Breast epithelium (tissue), 4 donors: ENCODE data around the gene THSD8. TPM values are rescaled to one million over a fixed set of nuclear protein-coding genes. Genes with fewer than 3 reads are reported as not detected.

Source experiments
- DNase-seq, 2 donors: peaks; one replicate each; pipeline ENCODE4 v3.0.0-alpha.2; 2019; ENCODE audit warnings: low spot score in 2 of 2
- H3K27ac ChIP-seq, 2 donors: fragments of 200-600 bp; sonication (generic) in 1 of 2; one replicate each; pipeline ENCODE4 v1.5.1; 2016 to 2019; ENCODE audit warnings: mild to moderate bottlenecking in 1 of 2
- H3K27me3 ChIP-seq, 2 donors: fragments of 200-600 bp; sonication (generic) in 1 of 2; one replicate each; pipeline versions ENCODE4 v1.5.1 to v1.6.0; 2017 to 2019; ENCODE audit warnings: control low read depth in 1 of 2, mild to moderate bottlenecking in 1 of 2
- H3K36me3 ChIP-seq: fragments of 200-600 bp; one replicate; pipeline ENCODE4 v1.5.1; 2019
- H3K4me1 ChIP-seq, 2 donors: fragments of 200-600 bp; sonication (generic); one replicate each; pipeline ENCODE4 v1.5.1; 2016 to 2019; ENCODE audit warnings: control low read depth in 1 of 2
- H3K4me3 ChIP-seq, 3 donors: fragments of 200-600 bp; sonication (generic); 1 replicate in 2 of 3; 2 replicates in 1 of 3; pipeline ENCODE4 v1.5.1; 2016 to 2019; ENCODE audit warnings: mild to moderate bottlenecking in 3 of 3, moderate library complexity in 2 of 3
- H3K9me3 ChIP-seq, 2 donors: fragments of 200-600 bp; sonication (generic) in 1 of 2; one replicate each; pipeline ENCODE4 v1.5.1; 2016 to 2019; ENCODE audit warnings: control low read depth in 1 of 2
- POLR2A ChIP-seq: fragments of 450-650 bp; IDR thresholded peaks from one replicate; pipeline ENCODE4 v1.6.1; 2016; ENCODE audit warnings: antibody characterized with exemption, mild to moderate bottlenecking, moderate library complexity
- POLR2AphosphoS5 ChIP-seq, 3 donors: sonication (generic); formaldehyde crosslinking; IDR thresholded peaks; one replicate each; pipeline ENCODE4 v1.6.1; 2017; ENCODE audit warnings: antibody characterized with exemption in 3 of 3
- intact Hi-C: fragments of 100-400 bp; cut with DNase I; formaldehyde crosslinking; loops from one replicate; pipeline ENCODE4 v1.15.1; 2023; ENCODE audit warnings: low total_unique reads
- total RNA-seq, 3 donors: library from RNA; depleted of rRNA; stranded (reverse); fragments of >200 nt; gene quantifications; one replicate each; pipeline ENCODE4 v1.1.0, GENCODE V29; 2016
- TF ChIP-seq, protein P1 (sequence below), 3 donors: fragments of 450-650 bp; IDR thresholded peaks; one replicate each; pipeline ENCODE4 v1.5.1; 2016 to 2017; ENCODE audit warnings: antibody characterized with exemption in 3 of 3, mild to moderate bottlenecking in 3 of 3, moderate library complexity in 3 of 3

THSD8 gene
- total RNA-seq, 3 donors from 2014 or later: not detected

DNA sequence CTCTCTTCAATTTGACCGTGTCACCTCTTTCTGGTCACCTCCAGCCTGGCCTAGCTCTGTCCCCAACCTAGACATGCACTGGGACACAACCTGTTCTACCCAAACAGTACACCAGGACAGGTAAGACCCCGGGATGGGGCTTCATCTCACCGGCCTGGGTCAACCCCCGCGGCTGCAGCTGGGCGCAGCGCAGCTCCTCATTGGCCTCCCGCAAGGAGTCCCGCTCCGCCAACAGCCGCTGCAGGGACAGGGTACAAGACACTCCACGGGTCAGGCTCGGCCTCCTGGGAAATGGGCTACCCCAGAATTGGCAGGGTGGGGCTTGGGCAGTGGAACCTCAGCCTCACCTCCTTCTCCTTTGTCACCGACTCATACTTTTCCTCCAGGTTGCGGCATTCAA lies 34.2 kb upstream of the THSD8 start:
- DNase-seq: no peak
- no peaks in the 10 kb centered on the region for H3K9me3 ChIP-seq
- no peak overlapping the region for H3K4me3 ChIP-seq
- no peak overlapping the region for H3K27ac ChIP-seq
- intact Hi-C loops: loop anchor here (5.0 to 10.0 kb wide), 2 partner anchors 40 to 77 kb away; partner anchors contain the start of gene RNASEH2A
- no peaks in the 10 kb centered on the region for H3K36me3 ChIP-seq
- TF ChIP-seq, protein P1, sequence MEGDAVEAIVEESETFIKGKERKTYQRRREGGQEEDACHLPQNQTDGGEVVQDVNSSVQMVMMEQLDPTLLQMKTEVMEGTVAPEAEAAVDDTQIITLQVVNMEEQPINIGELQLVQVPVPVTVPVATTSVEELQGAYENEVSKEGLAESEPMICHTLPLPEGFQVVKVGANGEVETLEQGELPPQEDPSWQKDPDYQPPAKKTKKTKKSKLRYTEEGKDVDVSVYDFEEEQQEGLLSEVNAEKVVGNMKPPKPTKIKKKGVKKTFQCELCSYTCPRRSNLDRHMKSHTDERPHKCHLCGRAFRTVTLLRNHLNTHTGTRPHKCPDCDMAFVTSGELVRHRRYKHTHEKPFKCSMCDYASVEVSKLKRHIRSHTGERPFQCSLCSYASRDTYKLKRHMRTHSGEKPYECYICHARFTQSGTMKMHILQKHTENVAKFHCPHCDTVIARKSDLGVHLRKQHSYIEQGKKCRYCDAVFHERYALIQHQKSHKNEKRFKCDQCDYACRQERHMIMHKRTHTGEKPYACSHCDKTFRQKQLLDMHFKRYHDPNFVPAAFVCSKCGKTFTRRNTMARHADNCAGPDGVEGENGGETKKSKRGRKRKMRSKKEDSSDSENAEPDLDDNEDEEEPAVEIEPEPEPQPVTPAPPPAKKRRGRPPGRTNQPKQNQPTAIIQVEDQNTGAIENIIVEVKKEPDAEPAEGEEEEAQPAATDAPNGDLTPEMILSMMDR (IDR thresholded peaks at IDR 0.05): no peak
- no peak for TF ChIP-seq POLR2A
- no peaks in the 10 kb centered on the region for H3K4me1 ChIP-seq
- H3K27me3 ChIP-seq: no peaks in the 10 kb centered on the region

DNA sequence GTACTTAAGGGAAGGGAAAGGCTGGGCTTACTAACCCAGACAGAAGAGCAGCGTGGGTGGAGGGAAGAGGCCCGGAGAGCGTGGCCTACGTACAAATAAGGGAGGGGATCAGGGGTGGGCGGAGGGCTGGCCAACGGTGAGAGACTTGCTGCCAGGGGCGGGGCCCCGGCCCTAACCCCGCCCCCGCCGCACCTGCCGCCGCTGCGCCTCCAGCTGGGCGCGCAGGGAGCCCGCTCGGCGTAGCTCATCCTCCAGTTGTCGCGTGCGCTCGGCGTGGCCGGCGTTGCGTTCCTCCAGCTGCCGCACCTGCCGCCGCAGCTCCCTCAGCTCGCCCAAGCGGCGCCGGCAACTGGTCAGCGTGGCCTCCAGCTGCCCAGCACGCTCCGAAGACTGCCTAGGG lies 32.2 kb upstream of the THSD8 start:
- TF ChIP-seq POLR2AphosphoS5 (IDR thresholded peaks at IDR 0.05): no peak
- no peak for TF ChIP-seq POLR2A
- TF ChIP-seq, protein P1 (IDR thresholded peaks at IDR 0.05): no peak
- Histone ChIP-seq H3K4me1 (no peaks in the 10 kb centered on the region), H3K27me3 (no peaks in the 10 kb centered on the region), H3K27ac (no peak overlapping the region), H3K36me3 (no peaks in the 10 kb centered on the region), H3K9me3 (no peaks in the 10 kb centered on the region), H3K4me3 (no peak overlapping the region)
- DNase-seq: no peak
- intact Hi-C loops: loop anchor here (5.0 to 10.0 kb wide), 2 partner anchors 38 to 75 kb away; partner anchors contain the start of gene RNASEH2A

DNA sequence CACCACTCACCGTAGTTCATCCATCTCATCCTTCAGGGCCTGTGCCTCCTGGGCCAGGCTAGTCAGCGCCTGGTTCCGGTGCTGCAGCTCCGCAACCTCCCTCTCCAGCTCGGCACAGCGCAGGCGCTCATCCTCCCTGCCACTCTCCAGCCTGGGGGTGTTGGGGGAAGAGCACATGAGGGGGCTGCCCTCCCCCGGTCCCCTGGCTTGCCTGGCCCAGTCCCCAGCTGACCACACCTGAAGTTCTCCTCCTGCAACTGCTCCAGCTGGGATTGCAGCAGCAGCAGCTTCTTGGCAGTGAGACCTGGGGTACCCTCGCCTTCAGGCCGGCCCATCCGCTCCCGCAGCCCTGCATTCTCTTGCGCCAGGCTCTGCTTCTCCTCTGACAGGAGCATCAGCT lies 30.9 kb upstream of the THSD8 start:
- no peak for DNase-seq
- no peak overlapping the region for H3K27ac ChIP-seq
- TF ChIP-seq, protein P1 (IDR thresholded peaks at IDR 0.05): no peak
- TF ChIP-seq POLR2A (no peak), POLR2AphosphoS5 (IDR thresholded peaks at IDR 0.05) (no peak)
- no peaks in the 10 kb centered on the region for H3K36me3 ChIP-seq
- H3K4me1 ChIP-seq: no peaks in the 10 kb centered on the region
- no peak overlapping the region for H3K4me3 ChIP-seq
- no peaks in the 10 kb centered on the region for H3K9me3 ChIP-seq
- intact Hi-C loops: no loop called here
- no peaks in the 10 kb centered on the region for H3K27me3 ChIP-seq

DNA sequence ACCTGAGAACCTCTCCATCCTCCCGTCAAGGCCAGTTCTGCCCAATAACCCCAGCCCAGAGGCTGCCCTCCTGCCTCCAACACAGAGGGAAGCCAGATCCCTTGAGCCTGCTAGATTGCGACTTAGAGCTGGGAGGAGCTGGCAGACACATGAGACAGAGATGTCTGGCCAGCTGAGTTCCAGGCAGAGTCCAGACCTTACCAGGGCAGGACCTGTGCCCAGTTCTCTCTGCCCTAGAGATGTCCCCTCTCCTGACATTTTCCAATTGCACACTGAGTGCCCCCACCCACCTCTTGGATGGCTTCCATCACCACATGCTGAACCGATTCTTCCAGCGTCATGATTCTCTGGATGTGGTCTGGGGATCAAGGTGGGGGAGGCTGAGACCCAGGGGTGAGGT lies 29.5 kb upstream of the THSD8 start:
- intact Hi-C loops: no loop called here
- Histone ChIP-seq H3K27me3 (no peaks in the 10 kb centered on the region), H3K36me3 (no peaks in the 10 kb centered on the region), H3K4me1 (no peaks in the 10 kb centered on the region), H3K9me3 (no peaks in the 10 kb centered on the region), H3K27ac (no peak overlapping the region), H3K4me3 (no peak overlapping the region)
- TF ChIP-seq, protein P1 (IDR thresholded peaks at IDR 0.05): no peak
- TF ChIP-seq POLR2AphosphoS5 (IDR thresholded peaks at IDR 0.05) (no peak), POLR2A (no peak)
- no peak for DNase-seq

DNA sequence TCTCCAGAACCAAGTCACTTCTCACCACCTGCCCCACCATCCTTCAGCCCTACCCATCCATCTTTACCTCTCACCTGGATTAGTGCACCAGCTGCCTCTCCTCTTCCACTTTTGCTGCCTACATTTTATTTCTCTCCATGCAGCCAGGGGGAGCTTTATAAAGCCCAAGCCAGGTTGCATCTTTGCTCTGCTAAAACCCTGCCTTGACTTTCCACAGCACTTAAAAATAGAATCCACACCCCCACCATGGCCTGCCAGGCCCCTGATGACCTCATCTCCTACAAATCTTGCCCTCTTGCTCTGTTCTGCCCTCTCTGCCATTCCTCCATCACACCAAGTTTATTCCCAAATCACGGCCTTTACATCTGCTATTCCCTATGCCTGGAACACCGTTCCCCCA lies 28.3 kb upstream of the THSD8 start:
- H3K36me3 ChIP-seq: no peaks in the 10 kb centered on the region
- no peaks in the 10 kb centered on the region for H3K4me1 ChIP-seq
- no peak overlapping the region for H3K4me3 ChIP-seq
- H3K9me3 ChIP-seq: no peaks in the 10 kb centered on the region
- H3K27me3 ChIP-seq: no peaks in the 10 kb centered on the region
- H3K27ac ChIP-seq: no peak overlapping the region
- no peak for TF ChIP-seq POLR2AphosphoS5 (IDR thresholded peaks at IDR 0.05)
- TF ChIP-seq POLR2A: no peak
- TF ChIP-seq, protein P1 (IDR thresholded peaks at IDR 0.05): no peak
- no peak for DNase-seq
- intact Hi-C loops: no loop called here
